Measurements from ENCODE around the gene ZBED1. TPM values are rescaled to one million over a fixed set of nuclear protein-coding genes. Genes with fewer than 3 reads are reported as not detected.

Gene ZBED1
- 26.7 to 31.0 TPM (median 28.7 TPM) in 5 replicates for total RNA-seq (2022; extraction: Qiagen RNA extraction; ENCODE audit: low read depth)

GRCh38 chrX:2500803-2501558, at the start of gene ZBED1, which contains the start of gene DHRSX:
Gene ZBED1 (minus strand): TSS chrX:2500976. CDS start chrX:2490719, 10,257 bp downstream.
Gene DHRSX (minus strand): TSS chrX:2500976. CDS start chrX:2500925, 51 bp downstream.

Other genes starting within 250 kb of the ZBED1 start
- gene DHRSX, start within 50 bp of the ZBED1 start, total RNA-seq (2022; extraction: Qiagen RNA extraction; ENCODE audit: low read depth): 36.0 to 42.5 TPM (median 41.2 TPM) in 5 replicates
- gene CD99, start 190.3 kb upstream of the ZBED1 start, total RNA-seq (2022; extraction: Qiagen RNA extraction; ENCODE audit: low read depth): 245 to 271 TPM (median 264 TPM) in 5 replicates

Data from A549 treated with CpdA at 1 μM for 4 hours (cell line).